ENCODE data around the gene TRIM5.
"Not testable (repeated sequence)": the region's sequence is repeated elsewhere in the genome, so short reads cannot be mapped to it uniquely, and the experiment has no call there.

DNA sequence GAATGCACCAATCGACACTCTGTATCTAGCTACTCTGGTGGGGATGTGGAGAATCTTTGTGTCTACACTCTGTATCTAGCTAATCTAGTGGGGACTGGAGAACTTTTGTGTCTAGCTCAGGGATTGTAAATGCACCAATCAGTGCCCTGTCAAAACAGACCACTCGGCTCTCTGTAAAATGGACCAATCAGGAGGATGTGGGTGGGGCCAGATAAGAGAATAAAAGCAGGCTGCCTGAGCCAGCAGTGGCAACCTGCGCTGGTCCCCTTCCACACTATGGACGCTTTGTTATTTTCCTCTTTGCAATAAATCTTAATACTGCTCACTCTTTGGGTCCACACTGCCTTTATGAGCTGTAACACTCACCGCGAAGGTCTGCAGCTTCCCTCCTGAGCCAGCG is 1.3 kb downstream of the TRIM5 start:
- TF ChIP-seq, protein P1, sequence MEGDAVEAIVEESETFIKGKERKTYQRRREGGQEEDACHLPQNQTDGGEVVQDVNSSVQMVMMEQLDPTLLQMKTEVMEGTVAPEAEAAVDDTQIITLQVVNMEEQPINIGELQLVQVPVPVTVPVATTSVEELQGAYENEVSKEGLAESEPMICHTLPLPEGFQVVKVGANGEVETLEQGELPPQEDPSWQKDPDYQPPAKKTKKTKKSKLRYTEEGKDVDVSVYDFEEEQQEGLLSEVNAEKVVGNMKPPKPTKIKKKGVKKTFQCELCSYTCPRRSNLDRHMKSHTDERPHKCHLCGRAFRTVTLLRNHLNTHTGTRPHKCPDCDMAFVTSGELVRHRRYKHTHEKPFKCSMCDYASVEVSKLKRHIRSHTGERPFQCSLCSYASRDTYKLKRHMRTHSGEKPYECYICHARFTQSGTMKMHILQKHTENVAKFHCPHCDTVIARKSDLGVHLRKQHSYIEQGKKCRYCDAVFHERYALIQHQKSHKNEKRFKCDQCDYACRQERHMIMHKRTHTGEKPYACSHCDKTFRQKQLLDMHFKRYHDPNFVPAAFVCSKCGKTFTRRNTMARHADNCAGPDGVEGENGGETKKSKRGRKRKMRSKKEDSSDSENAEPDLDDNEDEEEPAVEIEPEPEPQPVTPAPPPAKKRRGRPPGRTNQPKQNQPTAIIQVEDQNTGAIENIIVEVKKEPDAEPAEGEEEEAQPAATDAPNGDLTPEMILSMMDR (optimal IDR thresholded peaks at IDR 0.05 in 1 of 3, IDR thresholded peaks at IDR 0.05 in 1 of 3, conservative IDR thresholded peaks at IDR 0.05 in 1 of 3; ENCODE audit: extremely low read depth in 1 of 3, insufficient read depth in 2 of 3, low read length in 3 of 3), result not testable (repeated sequence)
- TF ChIP-seq EZH2 (IDR thresholded peaks at IDR 0.05; ENCODE audit: low read length), result not testable (repeated sequence)

Data from keratinocyte (primary cell).